HPDE6-E6E7 (cell line): ENCODE data around the gene PLB1.
A peak's percentile ranks its signal among the peaks of the same experiment; 100 is the strongest.

ENCODE experiments used
- DNase-seq: peaks from one replicate; pipeline ENCODE4 v3.0.0; 2011; ENCODE audit warnings: missing footprints; ENCODE audit errors: extremely low spot score

PLB1 gene

DNA sequence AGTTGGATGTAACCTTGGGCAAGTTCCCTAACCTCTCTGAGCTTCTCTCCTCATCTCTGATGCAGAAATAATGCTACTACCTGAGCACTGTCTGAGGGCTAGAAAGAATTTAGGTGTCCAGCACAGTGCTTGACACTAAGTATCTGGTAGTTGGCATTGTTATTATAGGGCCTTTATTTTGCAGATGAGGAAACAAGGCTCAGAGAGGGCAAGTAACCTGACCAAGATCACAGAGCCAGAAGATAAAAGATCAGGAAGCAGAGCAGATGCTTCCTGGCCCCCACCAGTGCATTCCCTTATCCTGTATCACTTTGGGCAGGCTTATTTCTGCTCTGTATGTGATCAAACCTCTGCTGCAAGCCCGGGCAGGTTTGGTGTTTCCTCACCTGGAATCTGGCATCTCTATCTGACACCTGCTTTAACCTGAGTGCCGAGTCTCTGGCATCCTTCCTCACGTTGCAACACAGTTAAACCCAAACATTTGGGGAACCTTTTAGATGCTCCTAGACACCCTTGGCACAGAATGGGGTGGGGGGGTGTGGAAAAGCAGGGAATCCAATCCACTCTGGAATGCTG, 69.9 kb downstream of the PLB1 start:
- peak; percentile 96 for DNase-seq

DNA sequence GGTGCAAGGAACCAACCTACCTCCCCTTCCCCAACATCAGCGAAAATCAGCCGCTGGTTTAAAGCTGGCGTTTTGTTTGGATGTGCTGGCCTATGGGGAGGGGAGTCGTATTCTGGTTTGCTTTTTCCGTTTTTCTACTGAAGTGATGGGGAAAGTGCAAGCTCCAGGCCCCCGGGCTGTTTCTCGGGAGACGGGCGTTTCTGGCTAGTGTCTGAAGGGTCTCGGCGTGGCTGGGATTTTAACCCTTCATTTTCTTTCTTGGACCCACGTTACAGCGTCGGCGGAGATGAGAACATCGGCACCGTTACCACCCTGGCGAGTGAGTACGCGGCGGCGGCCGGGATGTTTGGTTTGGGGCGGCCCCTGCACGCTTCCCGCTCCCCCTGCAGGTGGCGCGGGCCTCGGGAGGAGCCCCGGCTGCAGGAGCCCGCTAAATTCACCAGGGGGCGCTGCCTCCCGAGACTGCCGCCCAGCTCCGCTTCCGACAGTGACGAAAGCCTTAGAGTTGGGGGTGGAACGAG, 70.7 kb downstream of the PLB1 start:
- DNase-seq, result peak; percentile 86

- DNase-seq, result no peak
Measured at GRCh38 chr2:28567061-28567471, 71.2 kb downstream of the PLB1 start.

- DNase-seq, result no peak
Measured at GRCh38 chr2:28568036-28568435, 72.2 kb downstream of the PLB1 start.

DNA sequence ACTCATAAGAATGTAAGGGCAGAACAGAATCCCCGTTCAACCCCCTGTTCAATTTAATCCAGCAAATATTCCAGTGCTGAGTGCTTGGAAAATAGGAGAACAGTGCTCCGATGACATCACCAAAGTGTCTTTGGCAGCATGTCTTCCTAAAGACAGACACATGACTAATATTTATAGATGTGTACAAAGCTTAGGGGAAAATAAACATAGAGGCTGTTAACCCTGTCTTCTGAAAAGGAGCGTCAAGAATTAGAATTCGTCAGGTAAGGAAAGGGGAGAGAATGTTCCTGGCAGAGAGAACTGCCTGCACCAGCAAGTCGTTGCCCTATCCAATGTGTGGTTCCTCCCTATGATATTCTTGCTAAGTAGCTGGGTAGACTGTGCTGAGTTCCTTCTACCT, 72.7 kb downstream of the PLB1 start:
- DNase-seq, result no peak

GRCh38 chr2:28570431-28570830, 74.6 kb downstream of the PLB1 start:
- no peak for DNase-seq

- DNase-seq, result no peak
Measured at GRCh38 chr2:28576714-28577113, 80.9 kb downstream of the PLB1 start.

GRCh38 chr2:28577791-28578680, 82.2 kb downstream of the PLB1 start:
- no peak for DNase-seq

GRCh38 chr2:28578774-28579173, 82.9 kb downstream of the PLB1 start:
- no peak for DNase-seq

DNA sequence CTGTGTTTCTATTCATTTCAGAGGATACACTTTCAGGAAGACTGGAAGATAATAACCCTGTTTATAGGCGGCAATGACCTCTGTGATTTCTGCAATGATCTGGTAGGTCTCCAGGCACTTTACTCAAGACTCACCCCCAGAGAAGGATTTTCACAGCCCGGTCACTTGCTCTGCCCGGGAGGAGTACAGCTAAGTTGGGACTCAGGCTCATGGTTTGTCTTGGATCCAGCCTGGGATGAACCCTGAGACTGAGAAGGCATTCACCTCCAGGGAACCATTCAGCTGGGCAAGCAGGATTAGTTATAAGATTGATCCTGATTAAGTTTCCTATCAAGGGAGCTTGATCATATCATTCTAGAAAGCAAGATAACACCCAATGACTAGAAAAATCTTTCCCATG, 83.7 kb downstream of the PLB1 start:
- no peak for DNase-seq

DNA sequence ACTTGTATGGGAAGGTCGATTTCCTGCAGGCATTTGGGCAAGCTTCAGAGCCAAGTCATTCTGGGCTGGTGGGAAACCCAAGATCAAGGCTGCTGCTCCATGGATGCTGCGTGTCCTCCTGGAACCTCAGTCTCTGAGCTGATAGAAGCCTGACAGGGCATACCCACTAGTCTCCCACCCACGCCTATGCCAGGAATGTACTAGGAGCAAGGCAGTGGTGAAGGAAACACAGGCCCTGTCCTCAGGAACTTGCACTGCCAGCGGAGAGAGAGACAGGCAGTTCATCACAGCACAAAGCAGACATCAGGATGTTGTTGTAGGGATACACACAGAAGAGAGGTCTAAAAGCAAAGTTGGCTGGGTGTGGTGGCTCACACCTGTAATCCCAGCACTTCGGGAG, 84.2 kb downstream of the PLB1 start:
- no peak for DNase-seq

DNA sequence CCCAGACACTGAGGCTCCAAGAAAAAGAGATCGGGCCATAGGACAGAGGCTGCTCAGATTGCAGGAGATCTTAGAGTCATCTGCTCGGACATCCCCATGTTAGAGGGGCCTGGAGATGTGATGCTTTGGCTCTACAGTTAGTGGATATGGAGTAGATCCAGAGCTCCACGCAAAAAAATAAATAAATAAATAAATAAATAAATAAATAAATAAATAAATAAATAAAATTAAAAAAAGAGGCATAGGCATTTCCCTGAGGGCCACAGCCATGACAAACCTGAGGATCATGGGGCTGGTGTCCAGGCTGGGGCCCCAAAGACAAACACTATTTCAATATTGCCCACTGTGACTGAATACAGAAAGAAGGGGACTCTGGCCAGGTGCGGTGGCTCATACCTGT, 85.5 kb downstream of the PLB1 start:
- DNase-seq, result no peak

- DNase-seq, result no peak
Measured at GRCh38 chr2:28582152-28582551, 86.3 kb downstream of the PLB1 start.

DNA sequence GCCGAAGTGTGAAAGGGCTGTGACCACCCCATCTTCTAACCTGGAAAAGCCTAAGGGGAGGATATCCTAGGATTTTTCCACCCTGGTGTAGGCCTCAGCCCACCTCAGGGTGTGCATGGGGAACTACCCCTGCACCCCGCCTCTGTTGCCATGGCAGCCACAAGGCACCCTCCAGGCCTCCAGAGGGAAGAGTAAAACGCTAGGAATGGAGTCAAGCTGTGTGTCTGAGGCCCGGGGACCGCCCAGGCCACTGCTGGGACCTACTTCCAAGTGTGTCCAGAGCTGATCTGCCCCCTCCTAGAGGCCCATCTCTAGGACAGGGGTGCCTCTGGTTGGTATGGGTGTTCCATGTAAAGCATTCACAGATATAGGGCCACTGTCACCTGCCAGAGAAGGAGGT, 86.7 kb downstream of the PLB1 start:
- DNase-seq, result no peak

- DNase-seq, result peak; percentile 98
Measured at GRCh38 chr2:28583899-28584553, 88.2 kb downstream of the PLB1 start.

DNA sequence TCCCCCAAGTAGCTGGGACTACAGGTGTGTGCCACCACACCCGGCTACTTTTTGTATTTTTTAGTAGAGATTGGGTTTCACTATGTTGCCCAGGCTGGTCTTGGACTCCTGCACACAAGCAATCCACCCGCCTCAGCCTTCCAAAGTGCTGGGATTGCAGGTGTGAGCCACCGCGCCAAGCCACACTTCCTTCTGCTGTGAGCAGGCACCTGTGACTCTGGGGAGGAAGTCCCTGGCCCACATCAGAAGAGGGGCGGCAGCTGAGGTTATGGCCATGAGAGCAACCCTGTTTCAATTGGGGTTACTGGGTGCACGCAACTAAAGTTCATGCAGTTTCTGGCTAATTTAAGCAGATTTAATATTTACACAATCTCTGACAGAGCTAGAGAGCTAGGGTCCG, 91.0 kb downstream of the PLB1 start:
- no peak for DNase-seq

- no peak for DNase-seq
Measured at GRCh38 chr2:28587526-28588291, 91.8 kb downstream of the PLB1 start.

DNA sequence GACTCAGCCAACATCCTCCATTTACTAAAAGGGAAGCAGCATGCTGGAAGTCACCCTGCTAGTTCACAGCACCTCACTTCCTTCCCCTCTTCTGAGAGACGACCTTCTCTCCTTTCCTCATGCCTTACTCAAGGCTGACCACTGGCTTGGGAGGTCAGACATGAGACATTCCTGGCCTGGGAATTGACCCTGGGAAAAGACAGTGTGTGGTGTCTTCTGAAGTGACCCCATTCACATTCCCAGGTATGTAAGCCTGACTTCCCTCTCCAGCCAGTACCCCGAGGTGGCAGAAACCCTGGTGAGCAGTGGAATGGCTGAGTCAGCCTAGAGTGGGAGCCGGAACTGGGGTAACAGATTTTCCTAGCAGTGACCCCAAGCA, 92.4 kb downstream of the PLB1 start:
- DNase-seq, result no peak

DNA sequence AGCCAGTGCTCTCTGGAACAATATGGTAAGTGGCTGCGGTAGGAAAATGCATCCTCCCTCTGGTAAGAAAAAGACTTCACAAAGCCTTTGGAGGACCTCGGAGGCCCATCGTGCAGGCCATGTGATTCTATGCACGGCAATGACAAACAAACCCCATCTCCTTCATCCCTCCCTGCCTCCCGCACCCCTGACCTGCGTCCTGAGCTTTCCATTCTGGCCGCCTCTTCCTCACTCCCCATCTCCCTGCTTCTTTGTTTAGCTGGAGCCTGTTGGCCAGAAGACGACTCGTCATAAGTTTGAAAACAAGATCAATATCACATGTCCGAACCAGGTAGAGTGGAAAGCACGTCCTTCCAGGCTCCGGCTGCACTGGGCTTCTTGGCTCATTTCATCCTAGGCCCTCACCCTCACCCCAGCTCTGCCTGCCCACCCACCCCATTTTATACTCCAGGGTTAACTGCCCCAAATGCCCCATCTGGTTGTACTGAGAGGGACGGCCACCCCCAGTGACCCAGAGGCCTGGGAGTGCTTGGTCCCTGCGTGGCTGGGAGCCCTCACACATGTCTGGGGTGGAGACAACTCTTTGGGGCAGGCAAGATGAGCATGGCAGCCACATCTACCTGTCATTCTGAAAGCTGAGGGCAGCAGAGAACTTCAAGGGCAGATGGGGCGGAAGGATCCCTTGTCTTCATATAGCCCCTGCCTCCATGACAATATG, 94.0 kb downstream of the PLB1 start:
- no peak for DNase-seq

DNA sequence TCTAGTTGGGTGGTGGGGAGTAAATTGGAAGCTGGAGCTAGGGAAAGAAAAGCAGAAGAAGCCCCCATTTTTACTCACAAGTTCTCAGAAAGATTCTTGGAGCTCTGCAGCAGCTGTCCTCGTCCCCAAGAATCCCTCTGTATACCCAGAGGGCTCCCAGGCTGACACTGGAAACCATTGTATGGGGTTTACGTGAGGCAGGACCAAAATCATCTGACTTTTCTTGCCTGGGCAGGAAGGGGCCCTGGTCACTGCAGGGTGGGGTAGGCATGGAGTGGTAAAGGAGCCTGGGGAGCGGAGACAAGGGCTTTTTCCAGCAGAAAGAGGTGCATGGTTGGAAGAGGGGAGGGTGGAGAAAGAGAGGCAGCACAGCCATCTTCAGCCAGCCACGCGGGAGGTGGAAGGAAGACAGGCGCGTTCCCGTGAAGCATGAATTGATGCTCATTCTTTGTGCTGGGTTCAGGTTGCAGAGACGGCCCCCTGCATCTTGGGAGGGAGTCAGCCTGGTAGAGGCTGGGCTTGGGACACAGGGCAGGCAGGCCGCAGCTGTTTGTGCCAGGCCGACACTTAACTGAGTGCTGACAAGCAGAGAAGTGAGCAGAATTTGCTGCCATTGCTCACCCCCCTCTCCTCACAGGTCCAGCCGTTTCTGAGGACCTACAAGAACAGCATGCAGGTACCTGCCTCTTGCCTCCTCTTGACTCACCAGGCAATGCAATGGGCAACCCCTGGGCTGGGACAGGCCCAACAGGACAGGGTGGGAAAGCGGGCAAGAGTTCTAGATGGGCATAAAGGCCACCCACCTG, 94.8 kb downstream of the PLB1 start:
- DNase-seq, result no peak
